Stomach smooth muscle (tissue), 2 donors: ENCODE data around the gene PLCB1.

ENCODE experiments used
- H3K27ac ChIP-seq: one replicate; pipeline ENCODE4 v1.7.0; 2013; ENCODE audit warnings: mild to moderate bottlenecking, low read length, inconsistent platforms
- H3K27me3 ChIP-seq, 2 donors: one replicate each; pipeline ENCODE4 v1.7.0; 2013; ENCODE audit warnings: low read length in 2 of 2; ENCODE audit not compliant: insufficient read depth in 2 of 2, control insufficient read depth in 1 of 2
- H3K36me3 ChIP-seq, 2 donors: one replicate each; pipeline ENCODE4 v1.7.0; 2013; ENCODE audit warnings: low read length in 2 of 2; ENCODE audit not compliant: control insufficient read depth in 2 of 2, insufficient read depth in 2 of 2
- H3K4me1 ChIP-seq: one replicate; pipeline ENCODE4 v1.7.0; 2013; ENCODE audit warnings: low read length; ENCODE audit not compliant: control insufficient read depth, insufficient read depth
- H3K4me3 ChIP-seq, 2 donors: one replicate each; pipeline ENCODE4 v1.7.0; 2013; ENCODE audit warnings: low read length in 2 of 2
- H3K9ac ChIP-seq, 2 donors: one replicate each; pipeline ENCODE4 v1.7.0; 2013; ENCODE audit warnings: low read length in 2 of 2, mild to moderate bottlenecking in 1 of 2
- H3K9me3 ChIP-seq, 2 donors: one replicate each; pipeline ENCODE4 v1.7.0; 2013; ENCODE audit warnings: low read length in 2 of 2; ENCODE audit not compliant: control insufficient read depth in 2 of 2
- donor health status: healthy.
- donor health status: Pancreatic carcinoma.

Gene PLCB1

DNA sequence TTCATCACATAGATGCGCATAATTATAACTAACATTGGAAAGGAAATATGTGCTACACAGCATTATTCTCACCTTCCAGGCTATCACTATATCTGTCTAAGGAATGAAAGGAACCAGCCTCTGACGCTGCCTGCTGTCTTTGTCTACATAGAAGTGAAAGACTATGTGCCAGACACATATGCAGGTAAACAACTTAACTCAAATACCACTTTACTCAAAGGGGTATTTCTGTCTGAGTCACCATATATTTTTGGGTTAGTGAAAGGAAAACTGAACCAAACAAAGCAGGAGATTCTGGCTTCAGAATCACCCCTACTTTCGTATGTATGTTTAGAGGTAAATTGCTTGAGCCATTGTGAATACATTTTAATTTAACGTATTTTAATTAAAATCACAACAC is 608.2 kb downstream of the PLCB1 start:
- Histone ChIP-seq H3K4me3 (no peak overlapping the region), H3K27me3 (no peaks in the 10 kb centered on the region), H3K9me3 (no peaks in the 10 kb centered on the region), H3K9ac (no peak overlapping the region), H3K36me3 (peaks cover 7 to 28% of the 10 kb centered on the region in 2 donors), H3K27ac (no peak overlapping the region), H3K4me1 (no peaks in the 10 kb centered on the region)

DNA sequence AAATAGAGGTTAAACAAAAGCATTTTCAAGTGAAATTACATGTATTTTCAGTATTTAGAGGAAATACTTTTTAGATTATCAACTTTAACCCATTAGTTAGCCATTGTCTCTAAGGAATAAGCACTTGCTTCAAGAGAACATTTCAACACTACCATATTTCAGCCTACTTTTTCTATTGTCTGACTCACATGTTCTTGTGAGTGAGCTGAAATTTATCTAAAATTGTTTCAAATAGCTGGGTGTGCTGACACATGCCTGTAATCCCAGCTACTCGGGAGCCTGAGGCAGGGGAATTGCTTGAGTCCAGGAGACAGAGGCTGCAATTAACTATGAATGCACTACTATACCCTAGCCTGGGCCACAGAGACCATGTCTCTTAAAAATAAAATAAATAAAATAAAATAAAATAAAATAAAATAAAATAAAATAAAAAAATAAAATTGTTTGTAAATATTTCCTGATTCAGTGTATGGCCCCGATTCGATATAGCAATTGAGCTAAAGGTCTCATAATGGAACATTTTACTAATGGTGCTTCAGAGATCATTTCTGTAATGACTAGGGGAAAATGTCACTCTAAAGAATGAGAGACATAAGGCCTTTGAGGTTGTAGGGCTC is 612.3 kb downstream of the PLCB1 start:
- Histone ChIP-seq H3K4me1 (no peaks in the 10 kb centered on the region), H3K36me3 (peaks cover 10 to 28% of the 10 kb centered on the region in 2 donors), H3K4me3 (no peak overlapping the region), H3K27me3 (no peaks in the 10 kb centered on the region), H3K27ac (no peak overlapping the region), H3K9ac (no peak overlapping the region), H3K9me3 (no peaks in the 10 kb centered on the region)

DNA sequence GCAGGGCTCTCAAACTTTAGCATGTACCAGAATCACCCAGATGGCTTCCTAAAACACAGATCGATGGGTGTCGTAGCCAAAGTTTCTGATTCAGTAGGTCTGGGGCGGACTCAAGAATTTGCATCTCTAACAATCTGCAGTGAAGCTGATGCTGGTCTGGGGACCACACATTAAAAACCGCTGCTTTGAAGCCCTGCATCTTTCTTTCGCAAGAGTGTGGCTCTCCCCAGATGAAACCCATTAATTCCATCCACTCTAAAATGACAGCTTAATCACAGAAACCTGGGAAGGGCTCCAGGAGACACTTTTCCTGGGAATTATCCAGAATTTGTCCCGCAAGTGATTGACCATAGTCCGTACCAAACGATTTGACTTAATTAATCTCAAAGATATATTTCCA is 617.0 kb downstream of the PLCB1 start:
- no peak overlapping the region for H3K27ac ChIP-seq
- no peaks in the 10 kb centered on the region for H3K4me1 ChIP-seq
- no peaks in the 10 kb centered on the region for H3K27me3 ChIP-seq
- H3K36me3 ChIP-seq: peaks cover 3 to 6% of the 10 kb centered on the region in 2 donors
- H3K4me3 ChIP-seq: no peak overlapping the region
- no peaks in the 10 kb centered on the region for H3K9me3 ChIP-seq
- no peak overlapping the region for H3K9ac ChIP-seq

DNA sequence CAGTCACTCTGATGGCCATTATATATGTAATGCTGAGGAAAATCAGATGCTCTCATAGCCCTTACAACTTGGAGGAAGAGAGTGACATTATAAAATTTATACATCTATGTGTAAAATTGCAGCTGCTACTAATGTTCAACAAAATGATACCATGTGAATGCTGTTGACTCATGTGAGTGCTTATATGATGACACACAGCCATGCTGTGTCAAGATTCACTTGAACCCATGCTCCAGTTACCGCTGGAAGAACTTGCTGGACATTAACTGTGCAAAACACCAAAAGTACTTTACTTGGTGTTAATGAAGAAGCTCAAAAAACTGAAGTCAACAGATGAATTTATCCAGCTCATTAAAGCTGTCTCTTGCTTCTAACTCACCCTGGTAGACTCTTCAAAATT is 617.9 kb downstream of the PLCB1 start:
- Histone ChIP-seq H3K36me3 (peaks cover 3 to 6% of the 10 kb centered on the region in 2 donors), H3K9me3 (no peaks in the 10 kb centered on the region), H3K4me1 (no peaks in the 10 kb centered on the region), H3K27me3 (no peaks in the 10 kb centered on the region), H3K9ac (no peak overlapping the region), H3K4me3 (no peak overlapping the region), H3K27ac (no peak overlapping the region)

DNA sequence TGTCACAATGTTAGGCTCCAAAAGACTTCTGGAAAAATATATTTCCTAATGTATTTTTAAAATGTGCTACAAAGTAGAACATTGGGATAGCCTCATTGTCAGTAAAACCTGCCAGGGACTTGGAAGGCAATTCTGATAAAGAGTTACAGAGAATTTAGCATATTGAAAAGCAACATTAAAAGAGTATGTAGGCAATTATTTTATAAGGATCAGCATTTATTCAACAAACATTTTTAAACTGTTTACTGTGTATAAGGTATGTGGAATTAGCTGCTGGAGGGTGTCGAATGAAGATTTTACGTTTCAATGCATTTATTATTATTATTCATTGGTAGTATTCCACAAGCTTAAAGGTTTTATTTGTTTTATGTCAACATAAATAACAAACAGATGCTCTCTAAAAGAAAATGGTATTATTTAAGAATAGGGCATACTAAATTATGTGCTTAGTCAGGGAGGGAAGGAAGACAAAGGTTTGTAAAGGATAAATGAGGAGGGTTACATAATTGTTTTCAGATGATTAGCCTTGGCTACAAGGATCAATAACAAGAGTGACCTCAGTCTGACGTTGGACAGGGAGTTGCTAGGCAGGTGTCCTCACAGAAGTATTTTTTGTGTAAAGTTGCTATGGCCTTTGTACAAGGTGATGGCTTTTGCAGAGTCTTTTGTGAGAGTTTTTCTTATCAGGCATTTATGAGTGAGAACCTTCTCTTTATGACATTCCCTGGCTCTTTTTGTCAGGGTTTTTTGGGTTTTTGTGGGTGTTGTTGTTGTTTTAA is 623.5 kb downstream of the PLCB1 start:
- H3K9ac ChIP-seq: no peak overlapping the region
- H3K27me3 ChIP-seq: no peaks in the 10 kb centered on the region
- no peaks in the 10 kb centered on the region for H3K9me3 ChIP-seq
- H3K36me3 ChIP-seq: no peaks in the 10 kb centered on the region
- no peak overlapping the region for H3K27ac ChIP-seq
- no peak overlapping the region for H3K4me3 ChIP-seq
- peaks cover 3% of the 10 kb centered on the region for H3K4me1 ChIP-seq

DNA sequence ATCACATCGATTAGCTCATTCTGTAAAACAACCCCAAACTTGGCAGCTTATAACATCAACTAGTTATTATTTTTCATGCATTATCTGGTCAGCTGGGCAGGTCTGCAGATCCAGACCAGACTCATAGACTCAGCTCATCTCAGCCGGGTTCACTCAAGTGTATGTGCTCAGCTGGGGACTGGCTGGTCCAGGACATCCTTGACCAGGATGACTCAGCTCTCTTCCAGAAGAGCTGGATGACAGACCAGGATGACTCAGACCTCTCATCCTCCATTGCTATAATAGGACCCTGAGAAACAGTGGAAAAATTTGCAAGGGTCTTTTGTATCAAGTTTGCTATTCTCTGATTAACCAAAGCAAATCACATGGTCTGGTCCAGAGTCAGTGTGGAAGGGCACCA is 624.3 kb downstream of the PLCB1 start:
- no peaks in the 10 kb centered on the region for H3K27me3 ChIP-seq
- H3K9me3 ChIP-seq: no peaks in the 10 kb centered on the region
- H3K9ac ChIP-seq: no peak overlapping the region
- no peak overlapping the region for H3K27ac ChIP-seq
- H3K4me3 ChIP-seq: no peak overlapping the region
- H3K36me3 ChIP-seq: peaks cover 0 to 5% of the 10 kb centered on the region in 2 donors
- H3K4me1 ChIP-seq: peaks cover 3% of the 10 kb centered on the region

DNA sequence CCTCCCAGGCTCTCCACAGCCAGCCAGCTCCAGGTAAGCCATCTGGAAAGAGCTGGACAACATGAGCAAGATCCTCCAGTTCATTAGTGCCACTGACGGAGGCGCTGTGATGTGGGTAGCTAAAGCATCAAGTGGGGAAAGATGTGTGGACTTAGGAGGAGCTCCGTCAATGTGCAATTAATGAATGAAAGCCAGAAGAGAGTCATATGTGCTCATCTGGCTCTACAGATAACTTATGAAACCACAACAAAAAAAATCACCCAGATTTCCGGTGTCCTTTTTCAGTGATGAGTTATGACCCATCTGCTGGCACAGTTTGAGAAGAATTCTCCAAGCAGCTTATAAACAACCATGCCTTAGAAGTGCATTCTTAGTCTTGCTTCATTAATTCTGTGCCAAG is 625.1 kb downstream of the PLCB1 start:
- H3K27me3 ChIP-seq: no peaks in the 10 kb centered on the region
- no peak overlapping the region for H3K27ac ChIP-seq
- H3K9ac ChIP-seq: no peak overlapping the region
- H3K36me3 ChIP-seq: peaks cover 0 to 5% of the 10 kb centered on the region in 2 donors
- no peaks in the 10 kb centered on the region for H3K9me3 ChIP-seq
- H3K4me1 ChIP-seq: peaks cover 3% of the 10 kb centered on the region
- no peak overlapping the region for H3K4me3 ChIP-seq

DNA sequence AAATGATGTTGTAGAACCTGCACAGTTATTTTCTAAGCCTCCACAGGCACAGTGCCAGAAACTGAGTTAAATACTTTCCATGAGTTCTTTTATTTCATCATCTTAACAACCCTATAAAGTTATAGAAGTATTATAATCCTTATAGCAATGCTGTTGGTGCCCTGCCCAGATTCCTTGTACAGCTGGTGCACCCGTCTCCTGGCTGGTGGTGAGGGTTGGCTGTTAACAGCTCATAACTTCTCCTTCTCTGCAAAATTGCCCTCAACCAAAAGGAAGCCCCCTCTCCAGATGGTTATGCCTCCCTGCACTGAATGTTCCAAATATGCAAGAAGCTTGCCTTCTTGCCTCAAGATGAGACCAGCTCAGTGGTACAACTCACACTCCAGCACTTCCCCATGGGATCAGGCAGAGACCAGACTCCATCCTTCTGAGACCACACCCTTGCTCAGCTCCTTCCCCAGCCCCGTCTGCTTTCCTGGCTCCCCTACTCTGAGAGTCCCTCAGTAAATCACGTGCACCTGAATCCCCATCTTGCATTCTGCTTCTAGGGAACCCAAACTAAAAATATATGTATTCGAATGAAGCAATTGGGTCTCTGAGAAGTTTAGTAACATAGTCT is 632.4 kb downstream of the PLCB1 start:
- Histone ChIP-seq H3K9ac (no peak overlapping the region), H3K36me3 (peaks cover 18 to 23% of the 10 kb centered on the region in 2 donors), H3K4me3 (no peak overlapping the region), H3K4me1 (no peaks in the 10 kb centered on the region), H3K27ac (no peak overlapping the region), H3K27me3 (no peaks in the 10 kb centered on the region), H3K9me3 (no peaks in the 10 kb centered on the region)

DNA sequence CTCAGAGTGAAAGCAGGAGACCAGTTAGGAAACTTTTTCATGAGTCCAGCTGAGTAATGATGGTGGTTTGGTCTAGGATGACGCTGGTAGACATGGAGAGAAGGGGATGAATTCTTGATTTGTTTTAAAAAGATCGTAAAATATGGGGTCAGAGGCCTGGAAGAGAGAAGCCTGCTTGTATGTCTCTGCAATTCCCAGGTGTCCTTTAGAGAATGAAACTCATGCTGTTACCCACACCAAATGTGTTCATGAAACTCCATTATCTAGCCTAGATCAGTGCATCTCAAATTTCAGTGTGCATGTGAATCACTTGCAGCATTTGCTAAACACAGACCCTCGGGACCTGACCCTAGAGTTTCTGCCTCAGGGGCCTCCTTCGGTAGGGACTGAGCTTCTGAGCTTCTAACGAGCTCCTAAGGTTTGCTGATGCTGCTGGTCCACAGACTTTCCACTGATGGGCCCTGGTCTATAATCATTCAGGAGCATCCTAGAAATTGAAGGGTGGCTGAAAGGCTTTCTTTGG is 634.9 kb downstream of the PLCB1 start:
- Histone ChIP-seq H3K9ac (no peak overlapping the region), H3K4me3 (no peak overlapping the region)

DNA sequence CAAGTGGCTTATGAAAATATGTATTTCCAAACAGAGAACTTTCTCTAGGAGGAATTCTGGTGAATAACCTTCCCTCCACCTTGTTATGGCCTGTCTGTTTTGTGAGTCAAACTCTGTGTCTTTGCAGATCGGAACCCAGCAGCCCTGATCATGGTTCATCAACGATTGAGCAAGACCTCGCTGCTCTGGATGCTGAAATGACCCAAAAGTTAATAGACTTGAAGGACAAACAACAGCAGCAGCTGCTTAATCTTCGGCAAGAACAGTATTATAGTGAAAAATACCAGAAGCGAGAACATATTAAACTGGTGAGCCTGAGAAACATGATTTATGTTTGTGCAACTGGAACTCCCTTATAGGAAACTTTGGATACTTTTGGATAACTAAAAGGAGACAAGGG is 642.3 kb downstream of the PLCB1 start:
- Histone ChIP-seq H3K27me3 (no peaks in the 10 kb centered on the region), H3K27ac (no peak overlapping the region), H3K9me3 (no peaks in the 10 kb centered on the region), H3K4me3 (no peak overlapping the region), H3K4me1 (peaks cover 2% of the 10 kb centered on the region), H3K9ac (no peak overlapping the region), H3K36me3 (peaks cover 2 to 8% of the 10 kb centered on the region in 2 donors)

More for the DNA sequence above, 634.9 kb downstream of the PLCB1 start:
- Histone ChIP-seq H3K4me1 (no peaks in the 10 kb centered on the region), H3K36me3 (peaks cover 18 to 19% of the 10 kb centered on the region in 2 donors), H3K9me3 (no peaks in the 10 kb centered on the region), H3K27ac (no peak overlapping the region), H3K27me3 (no peaks in the 10 kb centered on the region)
